Mammary epithelial cell (primary cell): ENCODE measurements around the gene HDAC9.

Experiments used
- CTCF ChIP-seq, 2 donors: IDR thresholded peaks in 1 of 2; conservative IDR thresholded peaks in 1 of 2; 2 replicates each; pipeline ENCODE4 v1.5.1; 2011 to 2012; ENCODE audit warnings: inconsistent platforms in 2 of 2, low read length in 2 of 2, mild to moderate bottlenecking in 2 of 2, control low read depth in 1 of 2, low read depth in 1 of 2; ENCODE audit not compliant: insufficient read depth in 1 of 2; ENCODE audit errors: extremely low read depth in 1 of 2
- EZH2 ChIP-seq: IDR thresholded peaks from 2 replicates; pipeline ENCODE4 v1.6.1; 2012; ENCODE audit warnings: low read length, inconsistent platforms, borderline replicate concordance

- no peak for TF ChIP-seq CTCF (conservative IDR thresholded peaks at IDR 0.05 in 1 of 2, IDR thresholded peaks at IDR 0.05 in 1 of 2; ENCODE audit: extremely low read depth in 1 of 2, insufficient read depth in 1 of 2, low read depth in 1 of 2, low read length in 2 of 2)
- TF ChIP-seq EZH2 = no peak
These were observed 528.7 kb downstream of the HDAC9 start for GRCh38 chr7:19024261-19024660.
